GM20000 (cell line): ENCODE data around the gene YEATS2.
"Not testable (repeated sequence)": the region's sequence is repeated elsewhere in the genome, so short reads cannot be mapped to it uniquely, and the experiment has no call there.

Experiments used
- DNase-seq: peaks from one replicate; pipeline ENCODE4 v3.0.0; 2012; ENCODE audit warnings: low spot score
- CTCF ChIP-seq: IDR thresholded peaks from 2 replicates; pipeline ENCODE4 v1.5.1; 2012; ENCODE audit warnings: mild to moderate bottlenecking, control low read depth; ENCODE audit errors: extremely low read depth, missing control alignments

YEATS2 gene

DNA sequence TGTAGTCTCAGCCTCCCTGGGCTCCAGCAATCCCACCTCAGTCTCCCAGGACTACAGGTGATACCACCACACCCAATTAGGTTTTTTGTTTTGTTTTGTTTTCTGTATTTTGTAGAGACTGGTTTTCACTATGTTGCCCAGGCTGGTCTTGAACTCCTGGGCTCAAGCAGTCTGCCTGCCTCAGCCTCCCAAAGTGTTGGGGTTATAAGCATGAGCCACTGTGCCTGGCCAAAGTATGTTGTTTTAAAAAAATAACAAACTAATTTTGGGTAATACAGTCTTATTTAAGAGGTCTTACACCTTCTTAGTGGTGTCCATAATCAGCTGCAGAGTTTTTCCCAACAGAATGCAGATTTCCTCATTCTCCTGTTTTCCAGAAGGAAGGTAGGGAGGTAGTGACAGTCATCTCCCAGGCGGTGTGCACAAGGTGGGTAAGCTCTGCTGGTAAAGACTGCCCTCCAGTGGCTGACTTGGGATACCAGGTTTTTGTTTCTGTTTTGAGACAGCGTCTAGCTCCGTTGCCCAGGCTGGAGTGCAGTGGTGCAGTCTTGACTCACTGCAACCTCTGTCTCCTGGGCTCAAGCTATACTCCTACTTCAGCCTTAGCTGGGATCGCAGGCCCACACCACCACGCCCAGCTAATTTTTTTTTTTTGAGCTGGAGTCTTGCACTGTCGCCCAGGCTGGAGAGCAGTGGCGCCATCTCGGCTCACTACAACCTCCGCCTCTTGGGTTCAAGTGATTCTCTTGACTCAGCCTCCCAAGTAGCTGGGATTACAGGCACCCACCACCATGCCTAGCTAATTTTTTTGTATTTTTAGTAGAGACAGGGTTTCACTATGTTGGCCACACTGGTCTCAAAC is 69.4 kb downstream of the YEATS2 start:
- peak; percentile 67 for DNase-seq
- peak; percentile 36 for TF ChIP-seq CTCF

DNA sequence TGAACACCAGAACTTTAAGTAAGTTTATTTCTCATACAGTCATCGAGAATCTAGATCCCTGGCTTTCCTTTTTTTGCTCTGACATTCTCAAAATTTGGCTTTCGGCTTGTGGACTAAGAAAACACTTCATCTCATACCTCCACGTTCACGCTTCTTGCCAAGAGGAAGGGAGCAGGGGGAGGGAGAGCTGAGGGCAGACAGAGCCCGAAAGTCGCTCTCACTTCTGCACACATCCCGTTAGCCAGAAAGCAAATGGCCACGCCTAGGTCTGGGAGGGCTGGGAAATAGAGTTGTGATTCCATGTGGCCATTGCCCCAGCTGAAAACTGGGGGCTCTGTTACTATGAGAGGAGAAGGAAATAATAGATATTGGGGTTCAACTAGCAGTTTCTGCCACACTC is 70.5 kb downstream of the YEATS2 start:
- TF ChIP-seq CTCF, result no peak
- DNase-seq, result no peak

DNA sequence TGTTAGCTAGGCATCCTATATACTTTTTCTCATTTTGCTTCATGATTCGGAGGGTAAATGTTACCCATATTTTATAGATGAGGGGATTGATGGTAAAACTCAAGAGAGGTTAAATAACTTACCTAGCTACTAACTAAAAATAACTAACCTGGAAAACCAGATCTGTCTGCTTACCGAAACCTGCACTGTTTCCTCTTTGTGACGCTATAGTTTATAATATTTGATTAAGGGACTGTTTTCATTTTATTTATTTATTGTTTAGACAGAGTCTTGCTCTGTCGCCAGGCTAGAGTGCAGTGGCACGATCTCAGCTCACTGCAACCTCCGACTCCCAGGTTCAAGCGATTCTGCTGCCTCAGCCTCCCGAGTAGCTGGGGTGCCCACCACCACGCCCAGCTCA is 71.9 kb downstream of the YEATS2 start:
- no peak for TF ChIP-seq CTCF

DNA sequence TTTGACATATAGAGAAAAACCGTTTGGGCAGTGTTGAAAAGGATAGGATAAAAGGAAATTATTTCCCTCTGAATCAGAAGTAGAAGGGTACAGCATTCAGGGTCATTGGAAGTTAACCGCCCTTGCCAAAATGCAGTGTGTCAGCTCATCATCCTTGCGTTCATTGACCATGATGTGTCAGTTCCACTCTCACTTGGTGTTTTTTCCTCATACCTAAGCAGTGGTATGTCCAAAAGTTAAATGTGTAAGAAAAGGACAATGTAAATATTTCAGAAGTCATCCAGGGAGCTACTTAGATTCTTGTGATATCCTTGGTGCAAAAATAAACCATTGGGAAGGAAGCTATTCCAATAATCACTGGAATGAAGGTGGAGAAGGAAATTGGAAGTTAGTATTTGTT is 77.0 kb downstream of the YEATS2 start:
- no peak for TF ChIP-seq CTCF
- DNase-seq, result no peak

More for the DNA sequence above, 71.9 kb downstream of the YEATS2 start:
- DNase-seq, result no peak

GRCh38 chr3:183775781-183776180 is 78.2 kb downstream of the YEATS2 start:
- TF ChIP-seq CTCF, result no peak

DNA sequence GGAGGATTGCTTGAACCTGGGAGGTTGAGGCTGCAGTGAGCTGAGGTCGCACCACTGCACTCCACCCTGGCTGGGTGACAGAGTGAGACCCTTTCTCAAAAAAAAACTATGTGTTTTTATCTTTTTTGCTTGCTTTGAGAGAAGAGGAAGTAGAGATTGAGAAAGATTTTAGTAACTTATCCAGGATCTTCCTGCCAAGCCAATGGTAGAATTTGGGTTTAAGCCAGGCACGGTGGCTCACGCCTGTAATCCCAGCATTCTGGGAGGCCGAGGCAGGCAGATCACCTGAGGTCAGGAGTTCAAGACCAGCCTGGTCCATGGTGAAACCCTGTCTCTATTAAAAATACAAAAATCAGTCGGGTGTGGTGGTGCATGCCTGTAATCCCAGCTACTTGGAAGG is 78.9 kb downstream of the YEATS2 start:
- DNase-seq, result not testable (repeated sequence)

More at GRCh38 chr3:183775781-183776180, 78.2 kb downstream of the YEATS2 start:
- DNase-seq, result no peak

- TF ChIP-seq CTCF, result no peak
- no peak for DNase-seq
Observed at GRCh38 chr3:183777016-183777618, 79.5 kb downstream of the YEATS2 start.

- DNase-seq, result no peak
- no peak for TF ChIP-seq CTCF
Observed at GRCh38 chr3:183779896-183780465, 82.4 kb downstream of the YEATS2 start.
